ENCODE results near the gene SUCO.

- TF ChIP-seq CTCF (IDR thresholded peaks at IDR 0.05; ENCODE audit: low read depth, low read length) (no peak), EZH2phosphoT487 (IDR thresholded peaks at IDR 0.05; ENCODE audit: low read depth) (no peak)
These were observed 56.6 kb downstream of the SUCO start for GRCh38 chr1:172589553-172589952.
